GM23248 (cell line): ENCODE results near the gene AP1AR. TPM values are rescaled to one million over a fixed set of nuclear protein-coding genes. Genes with fewer than 3 reads are reported as not detected.
A peak's percentile ranks its signal among the peaks of the same experiment; 100 is the strongest.
"Not testable (repeated sequence)": the region's sequence is repeated elsewhere in the genome, so short reads cannot be mapped to it uniquely, and the experiment has no call there.

Source experiments
- DNase-seq: peaks from one replicate; pipeline ENCODE4 v3.0.0-alpha.2; 2015
- H2AFZ ChIP-seq: fragments of 200-600 bp; sonication (generic); 2 replicates; pipeline ENCODE4 v1.6.1; 2016; ENCODE audit warnings: antibody characterized with exemption
- H3F3A ChIP-seq: fragments of 200-600 bp; sonication (generic); 2 replicates; pipeline ENCODE4 v1.6.1; 2016; ENCODE audit warnings: mild to moderate bottlenecking, antibody characterized with exemption, mixed run types; ENCODE audit not compliant: insufficient read depth
- H3K27ac ChIP-seq: fragments of 200-600 bp; sonication (generic); 2 replicates; pipeline ENCODE4 v1.5.1; 2016; ENCODE audit warnings: mild to moderate bottlenecking
- H3K27me3 ChIP-seq: fragments of 200-600 bp; sonication (generic); replicated peaks from 2 replicates; pipeline ENCODE4 v1.6.1; 2016; ENCODE audit warnings: mild to moderate bottlenecking; ENCODE audit not compliant: insufficient read depth
- H3K36me3 ChIP-seq: fragments of 200-600 bp; sonication (generic); 2 replicates; pipeline ENCODE4 v1.6.1; 2016; ENCODE audit warnings: low read depth, mild to moderate bottlenecking
- H3K4me1 ChIP-seq: fragments of 200-600 bp; sonication (generic); 2 replicates; pipeline ENCODE4 v1.6.1; 2016; ENCODE audit warnings: mild to moderate bottlenecking; ENCODE audit not compliant: insufficient read depth
- H3K4me2 ChIP-seq: fragments of 200-600 bp; sonication (generic); one replicate; pipeline ENCODE4 v1.6.1; 2016; ENCODE audit warnings: mild to moderate bottlenecking; ENCODE audit not compliant: unreplicated experiment
- H3K4me3 ChIP-seq: fragments of 200-600 bp; sonication (generic); 2 replicates; pipeline ENCODE4 v1.5.1; 2016; ENCODE audit warnings: mild to moderate bottlenecking
- H3K79me2 ChIP-seq: fragments of 200-600 bp; sonication (generic); 2 replicates; pipeline ENCODE4 v1.6.1; 2016; ENCODE audit warnings: mild to moderate bottlenecking; ENCODE audit not compliant: insufficient read depth
- H3K9ac ChIP-seq: fragments of 200-600 bp; sonication (generic); 2 replicates; pipeline ENCODE4 v1.6.1; 2016; ENCODE audit warnings: mild to moderate bottlenecking
- H3K9me2 ChIP-seq: fragments of 200-600 bp; sonication (generic); 2 replicates; pipeline ENCODE4 v1.6.1; 2016; ENCODE audit warnings: mixed run types, mild to moderate bottlenecking, moderate library complexity; ENCODE audit not compliant: insufficient read depth
- H3K9me3 ChIP-seq: fragments of 200-600 bp; sonication (generic); one replicate; pipeline ENCODE4 v1.6.1; 2017; ENCODE audit warnings: low read depth
- H4K20me1 ChIP-seq: fragments of 200-600 bp; sonication (generic); 2 replicates; pipeline ENCODE4 v1.6.0; 2016; ENCODE audit not compliant: insufficient read depth
- EZH2 ChIP-seq: fragments of 200-600 bp; sonication (generic); IDR thresholded peaks from 2 replicates; pipeline ENCODE4 v1.6.1; 2018; ENCODE audit warnings: antibody characterized with exemption, mild to moderate bottlenecking; ENCODE audit not compliant: insufficient read depth, poor library complexity, severe bottlenecking
- EZH2phosphoT487 ChIP-seq: fragments of 200-600 bp; sonication (generic); IDR thresholded peaks from 2 replicates; pipeline ENCODE4 v1.6.1; 2018; ENCODE audit warnings: antibody characterized with exemption, moderate library complexity, mild to moderate bottlenecking, low read depth; ENCODE audit not compliant: insufficient read depth
- WGBS, 2 experiments: methylation state at CpG; one replicate each; pipeline ENCODE4 v1.1.6; 2015 to 2017; ENCODE audit warnings: low lambda C conversion rate in 2 of 2, low coverage in 1 of 2; ENCODE audit errors: missing lambda C conversion rate in 2 of 2; 5-methylcytosine and 5-hydroxymethylcytosine counted together
- in situ Hi-C: fragments of 300-500 bp; cut with MboI; formaldehyde crosslinking; loops from 2 replicates; pipeline ENCODE4 v1.15.0; 2020
- polyA plus RNA-seq: library from polyadenylated mRNA; unstranded; fragments of >200 nt; fragmentation: Nextera tagmentation; extraction: Ambion mirVana; gene quantifications from 2 replicates; pipeline ENCODE4 v1.2.1, GENCODE V29; 2016
- total RNA-seq: library from RNA; depleted of rRNA; stranded (reverse); fragments of >200 nt; shearing (Covaris generic); gene quantifications from 2 replicates; pipeline ENCODE4 v1.2.3, GENCODE V29; 2014

The AP1AR gene
- total and polyA plus RNA-seq, 2 experiments from 2014 or later: 20.4 to 21.3 TPM

DNA sequence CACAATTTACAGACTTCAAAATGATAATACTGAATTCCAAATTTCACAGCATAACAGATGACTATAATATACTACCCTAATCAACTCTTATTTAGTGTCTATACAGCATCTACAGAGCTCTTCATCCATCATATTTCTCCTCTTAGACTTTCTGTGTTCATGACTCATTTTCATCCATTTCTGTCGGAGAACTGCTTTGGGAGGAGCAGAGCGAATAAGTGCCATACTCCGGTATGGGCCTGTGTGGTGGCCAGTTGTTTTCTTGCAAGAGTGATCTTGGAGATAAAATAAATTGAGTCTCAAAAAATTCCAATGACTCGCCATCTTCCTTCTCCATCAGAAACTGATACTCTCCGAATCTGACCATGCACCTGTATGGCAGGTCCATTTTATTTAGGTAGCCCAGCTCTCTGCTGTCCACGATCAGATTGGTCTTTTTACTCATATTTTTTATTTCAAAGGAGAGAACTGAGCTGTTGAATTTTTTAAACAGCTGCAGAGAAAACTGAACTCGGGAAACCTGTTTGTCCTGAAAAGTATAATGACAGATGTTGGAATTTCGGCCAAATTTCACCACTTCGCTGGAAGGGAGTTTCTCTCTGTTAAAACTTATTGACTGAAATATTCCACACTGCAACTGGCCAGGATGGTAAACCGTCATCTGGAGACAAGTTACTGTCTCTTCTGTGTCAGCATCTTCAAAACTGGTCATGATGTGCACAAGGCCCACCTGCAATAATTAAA, 46.3 kb downstream of the AP1AR start:
- no peaks in the 10 kb centered on the region; the same call in 1 of the 2 replicates for H3K9me2 ChIP-seq
- in situ Hi-C loops: no loop called here
- DNase-seq: no peak
- H3K9me3 ChIP-seq: no peaks in the 10 kb centered on the region
- no peak overlapping the region for H3K4me3 ChIP-seq
- peaks cover 31% of the 10 kb centered on the region for H3K79me2 ChIP-seq
- WGBS, 2 experiments: 88 to 91% methylated on average over 10 of the region's 10 CpGs
- no peaks in the 10 kb centered on the region for H4K20me1 ChIP-seq
- no peak overlapping the region for H3K9ac ChIP-seq
- no peak for TF ChIP-seq EZH2phosphoT487
- TF ChIP-seq EZH2: no peak
- H2AFZ ChIP-seq: no peak overlapping the region
- no peaks in the 10 kb centered on the region for H3K27me3 ChIP-seq
- no peaks in the 10 kb centered on the region for H3K36me3 ChIP-seq
- H3K4me1 ChIP-seq: peaks cover 10% of the 10 kb centered on the region
- H3K27ac ChIP-seq: no peak overlapping the region
- no peak overlapping the region for H3K4me2 ChIP-seq
- H3F3A ChIP-seq: peaks cover 3% of the 10 kb centered on the region

DNA sequence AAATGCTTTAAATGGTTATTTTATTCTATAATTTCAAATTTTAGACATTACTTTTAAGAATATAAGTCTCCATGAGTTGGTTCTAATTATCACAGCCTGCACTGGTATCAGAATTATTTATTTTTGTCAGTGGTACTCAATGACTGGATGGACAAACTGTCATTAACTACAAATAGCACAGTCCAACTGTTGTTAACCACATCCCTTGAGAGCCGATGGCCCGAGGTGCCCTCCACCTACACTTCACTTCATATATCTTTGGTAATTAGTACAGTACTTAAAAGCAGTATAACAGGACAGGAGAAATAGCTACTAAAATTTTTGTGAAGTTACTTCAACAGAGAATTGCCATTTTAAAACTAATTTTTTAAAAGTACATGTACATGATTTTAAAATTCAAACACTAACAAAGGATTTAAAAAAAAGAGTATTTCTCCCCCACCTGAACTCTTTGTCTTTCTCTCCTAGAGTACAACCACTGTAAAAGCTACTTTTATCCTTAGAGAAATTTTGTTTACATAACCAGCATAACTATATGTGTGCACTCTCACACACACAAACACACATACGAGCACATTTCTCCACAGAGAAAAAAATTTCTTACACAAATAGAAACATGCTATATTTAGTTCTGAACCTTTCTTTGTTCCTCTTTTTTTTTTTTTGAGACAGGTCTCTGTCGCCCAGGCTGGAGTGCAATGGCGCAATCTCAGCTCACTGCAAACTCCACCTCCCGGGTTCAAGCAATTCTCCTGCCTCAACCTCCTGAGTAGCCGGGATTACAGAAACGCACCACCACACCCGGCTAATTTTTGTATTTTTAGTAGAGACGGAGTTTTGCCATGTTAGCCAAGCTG, 47.7 kb downstream of the AP1AR start:
- H3K36me3 ChIP-seq: no peaks in the 10 kb centered on the region
- H3K9ac ChIP-seq: no peak overlapping the region
- TF ChIP-seq EZH2: no peak
- no peaks in the 10 kb centered on the region for H3K27me3 ChIP-seq
- DNase-seq: no peak
- no peak overlapping the region for H3K27ac ChIP-seq
- H2AFZ ChIP-seq: no peak overlapping the region
- H3F3A ChIP-seq: peaks cover 3% of the 10 kb centered on the region
- H3K4me2 ChIP-seq: no peak overlapping the region
- H3K9me2 ChIP-seq: no peaks in the 10 kb centered on the region; the same call in 1 of the 2 replicates
- H3K4me1 ChIP-seq: 0 out of 2 replicates have a peak, but pooled peaks cover 6% of the 10 kb centered on the region
- no peak overlapping the region for H3K4me3 ChIP-seq
- H4K20me1 ChIP-seq: no peaks in the 10 kb centered on the region
- H3K79me2 ChIP-seq: peaks cover 41% of the 10 kb centered on the region
- in situ Hi-C loops: no loop called here
- no peaks in the 10 kb centered on the region for H3K9me3 ChIP-seq
- WGBS, 2 experiments: 93 to 94% methylated on average over 9 to 10 of the region's 10 CpGs

GRCh38 chr4:112279882-112280315, 48.3 kb downstream of the AP1AR start:
- Histone ChIP-seq H3F3A (peaks cover 3% of the 10 kb centered on the region), H3K9ac (no peak overlapping the region), H3K27me3 (no peaks in the 10 kb centered on the region), H3K4me3 (no peak overlapping the region), H3K36me3 (no peaks in the 10 kb centered on the region), H3K9me2 (no peaks in the 10 kb centered on the region; the same call in 1 of the 2 replicates), H4K20me1 (no peaks in the 10 kb centered on the region), H3K79me2 (peaks cover 43% of the 10 kb centered on the region), H3K27ac (no peak overlapping the region), H3K4me2 (no peak overlapping the region), H3K4me1 (0 out of 2 replicates have a peak, but pooled peaks cover 6% of the 10 kb centered on the region), H2AFZ (no peak overlapping the region), H3K9me3 (no peaks in the 10 kb centered on the region)
- in situ Hi-C loops: no loop called here
- 95 to 96% methylated on average over 7 of the region's 7 CpGs for WGBS, 2 experiments
- no peak for DNase-seq
- TF ChIP-seq EZH2: no peak
- TF ChIP-seq EZH2phosphoT487: no peak

- H3K79me2 ChIP-seq: peaks cover 49% of the 10 kb centered on the region
- H3K4me2 ChIP-seq: no peak overlapping the region
- H3K27me3 ChIP-seq: no peaks in the 10 kb centered on the region
- in situ Hi-C loops: no loop called here
- TF ChIP-seq EZH2phosphoT487 (no peak), EZH2 (no peak)
- no peaks in the 10 kb centered on the region for H3K9me3 ChIP-seq
- no peak overlapping the region for H3K4me3 ChIP-seq
- 0 out of 2 replicates have a peak, but pooled peaks cover 6% of the 10 kb centered on the region for H3K4me1 ChIP-seq
- no peaks in the 10 kb centered on the region; the same call in 1 of the 2 replicates for H3K9me2 ChIP-seq
- H4K20me1 ChIP-seq: no peaks in the 10 kb centered on the region
- H3K27ac ChIP-seq: no peak overlapping the region
- peak overlapping the region; percentile 36; the same call in 1 of the 2 replicates for H2AFZ ChIP-seq
- no peak for DNase-seq
- 87 to 89% methylated on average over 5 of the region's 5 CpGs for WGBS, 2 experiments
- no peaks in the 10 kb centered on the region for H3K36me3 ChIP-seq
- no peak overlapping the region for H3K9ac ChIP-seq
- H3F3A ChIP-seq: peaks cover 3% of the 10 kb centered on the region
Observed at GRCh38 chr4:112280386-112281056, 48.9 kb downstream of the AP1AR start.

GRCh38 chr4:112281895-112282398, 50.4 kb downstream of the AP1AR start:
- DNase-seq, in situ Hi-C loops, H3K9me3 ChIP-seq, H4K20me1 ChIP-seq, H3F3A ChIP-seq, H3K27me3 ChIP-seq, H2AFZ ChIP-seq, H3K4me2 ChIP-seq, H3K27ac ChIP-seq, H3K36me3 ChIP-seq, H3K4me1 ChIP-seq, H3K9me2 ChIP-seq, H3K9ac ChIP-seq, H3K4me3 ChIP-seq: not testable (repeated sequence)
- H3K79me2 ChIP-seq: peaks cover 49% of the 10 kb centered on the region
- WGBS, 2 experiments: 95 to 97% methylated on average over 2 of the region's 2 CpGs
